Cardiac muscle cell (in vitro differentiated cells and primary cell): Measurements from ENCODE around the gene ATP6V0A1. TPM values are rescaled to one million over a fixed set of nuclear protein-coding genes. Genes with fewer than 3 reads are reported as not detected.

Experiments
- DNase-seq, 2 donors: peaks; one replicate each; pipeline versions ENCODE4 v3.0.0 to v3.0.0-alpha.2; 2010 to 2017; ENCODE audit warnings: low read depth in 1 of 2, low spot score in 1 of 2
- H3K27ac ChIP-seq: fragments of 200-600 bp; sonication (generic); 2 replicates; pipeline ENCODE4 v1.5.1; 2016
- H3K27me3 ChIP-seq: fragments of 200-600 bp; sonication (generic); 2 replicates; pipeline ENCODE4 v1.6.0; 2016; ENCODE audit warnings: control low read depth
- H3K36me3 ChIP-seq: fragments of 200-600 bp; sonication (generic); 2 replicates; pipeline ENCODE4 v1.5.1; 2016; ENCODE audit warnings: control low read depth
- H3K4me1 ChIP-seq: fragments of 200-600 bp; sonication (generic); 2 replicates; pipeline ENCODE4 v1.8.1; 2017; ENCODE audit warnings: low read depth, mild to moderate bottlenecking, mixed run types
- H3K4me3 ChIP-seq: fragments of 200-600 bp; sonication (generic); 2 replicates; pipeline ENCODE4 v1.5.1; 2016; ENCODE audit warnings: mild to moderate bottlenecking
- H3K9me3 ChIP-seq: fragments of 200-600 bp; sonication (generic); 2 replicates; pipeline ENCODE4 v1.5.1; 2017; ENCODE audit warnings: low read depth, mild to moderate bottlenecking, control low read depth
- CTCF ChIP-seq: IDR thresholded peaks from 2 replicates; pipeline ENCODE4 v1.5.1; 2012; ENCODE audit warnings: low read depth, mild to moderate bottlenecking, low read length
- polyA plus RNA-seq: library from polyadenylated mRNA; unstranded; fragments of >200 nt; fragmentation: Nextera tagmentation; extraction: Ambion mirVana; gene quantifications from 2 replicates; pipeline ENCODE4 v1.2.1, GENCODE V29; 2016
- total RNA-seq: library from RNA; depleted of rRNA; stranded (reverse); fragments of >200 nt; gene quantifications from 2 replicates; pipeline ENCODE4 v1.2.3, GENCODE V29; 2016

The ATP6V0A1 gene
- total and polyA plus RNA-seq, 2 experiments from 2014 or later: 44.6 to 50.8 TPM

- TF ChIP-seq CTCF: peak; percentile 4
- Histone ChIP-seq H3K27me3 (no peaks in the 10 kb centered on the region), H3K4me3 (peak overlapping the region; percentile 67), H3K27ac (peak overlapping the region; percentile 82), H3K4me1 (peaks cover 12% of the 10 kb centered on the region), H3K9me3 (no peaks in the 10 kb centered on the region), H3K36me3 (peaks cover 4% of the 10 kb centered on the region)
- peak; percentile 40 to 58 for DNase-seq
Measured at GRCh38 chr17:42562388-42563142, 103.9 kb downstream of the ATP6V0A1 start.

GRCh38 chr17:42563143-42563509 lies 104.4 kb downstream of the ATP6V0A1 start:
- no peak for DNase-seq
- TF ChIP-seq CTCF: no peak
- Histone ChIP-seq H3K4me1 (peaks cover 12% of the 10 kb centered on the region), H3K9me3 (no peaks in the 10 kb centered on the region), H3K36me3 (peaks cover 4% of the 10 kb centered on the region), H3K27me3 (no peaks in the 10 kb centered on the region), H3K27ac (peak overlapping the region; percentile 82), H3K4me3 (peak overlapping the region; percentile 67)

DNA sequence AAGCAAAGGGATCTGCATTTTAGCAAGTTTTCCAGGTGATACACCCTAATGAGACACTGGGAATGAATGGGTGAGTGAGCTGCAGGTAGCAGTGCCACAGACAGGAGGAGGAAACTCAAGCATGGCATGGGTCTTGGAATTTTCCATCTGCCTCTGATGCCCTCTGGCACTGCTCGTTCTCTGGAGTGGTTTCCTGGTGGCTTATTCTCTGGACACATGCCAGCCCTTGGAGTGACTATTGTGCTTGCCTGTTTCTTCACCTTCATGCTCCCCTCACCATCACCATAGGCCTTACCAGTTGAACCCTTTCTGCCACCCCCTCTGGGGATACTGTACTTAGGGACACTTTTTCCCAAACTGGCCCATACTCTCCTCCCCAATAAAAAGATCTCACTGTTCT lies 104.9 kb downstream of the ATP6V0A1 start:
- Histone ChIP-seq H3K4me1 (peaks cover 12% of the 10 kb centered on the region), H3K27me3 (no peaks in the 10 kb centered on the region), H3K4me3 (peak overlapping the region; percentile 67), H3K36me3 (peaks cover 4% of the 10 kb centered on the region), H3K27ac (no peak overlapping the region), H3K9me3 (no peaks in the 10 kb centered on the region)
- DNase-seq: no peak
- no peak for TF ChIP-seq CTCF

DNA sequence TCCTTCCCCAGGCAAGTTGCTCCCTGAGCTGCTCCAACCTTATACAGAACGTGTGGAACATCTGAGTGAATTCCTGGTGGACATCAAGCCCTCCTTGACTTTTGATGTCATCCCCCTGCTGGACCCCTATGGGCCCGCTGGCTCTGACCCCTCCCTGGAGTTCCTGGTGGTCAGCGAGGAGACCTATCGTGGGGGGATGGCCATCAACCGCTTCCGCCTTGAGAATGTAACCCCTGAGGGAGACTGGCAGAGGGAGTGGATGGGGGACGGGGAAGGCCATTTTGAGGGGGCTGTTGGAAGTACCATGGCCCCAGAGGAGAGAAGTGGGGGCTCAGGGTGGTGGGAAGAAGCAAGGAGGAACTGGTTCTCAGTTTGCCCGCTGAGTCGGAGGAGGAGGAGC lies 105.3 kb downstream of the ATP6V0A1 start:
- Histone ChIP-seq H3K27me3 (no peaks in the 10 kb centered on the region), H3K9me3 (no peaks in the 10 kb centered on the region), H3K4me3 (no peak overlapping the region), H3K36me3 (peaks cover 8% of the 10 kb centered on the region), H3K4me1 (peaks cover 12% of the 10 kb centered on the region), H3K27ac (no peak overlapping the region)
- no peak for TF ChIP-seq CTCF
- DNase-seq: no peak

DNA sequence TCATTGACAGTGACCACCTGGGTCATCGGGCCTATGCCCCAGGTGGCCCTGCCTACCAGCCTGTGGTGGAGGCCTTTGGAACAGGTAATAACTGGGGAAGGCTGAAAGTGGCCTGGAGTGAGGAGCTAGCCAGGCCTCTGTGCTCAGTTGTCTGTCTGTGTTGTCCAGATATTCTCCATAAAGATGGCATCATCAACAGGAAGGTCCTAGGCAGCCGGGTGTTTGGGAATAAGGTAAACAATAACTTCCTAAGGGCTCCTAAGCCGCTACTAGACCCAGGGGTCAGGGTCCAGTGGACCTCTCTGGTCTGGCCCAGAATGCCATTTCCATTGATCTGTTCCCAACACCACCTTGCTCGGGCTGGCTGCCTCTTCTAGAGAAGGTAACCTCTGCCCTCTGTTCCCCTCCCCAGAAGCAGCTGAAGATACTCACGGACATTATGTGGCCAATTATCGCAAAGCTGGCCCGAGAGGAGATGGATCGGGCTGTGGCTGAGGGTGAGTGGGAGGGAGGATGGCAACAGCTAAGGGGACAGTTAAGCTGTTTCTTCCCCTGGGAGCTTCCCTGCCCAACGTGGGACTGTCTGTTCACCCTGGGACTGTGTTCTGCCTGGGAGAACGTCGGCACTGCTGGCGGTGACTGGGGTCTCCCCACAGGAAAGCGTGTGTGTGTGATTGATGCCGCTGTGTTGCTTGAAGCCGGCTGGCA lies 106.3 kb downstream of the ATP6V0A1 start:
- Histone ChIP-seq H3K4me1 (peaks cover 12% of the 10 kb centered on the region), H3K36me3 (peaks cover 16% of the 10 kb centered on the region)
- DNase-seq: no peak

More for the DNA sequence above, 106.3 kb downstream of the ATP6V0A1 start:
- H3K9me3 ChIP-seq: no peaks in the 10 kb centered on the region
- no peak overlapping the region for H3K27ac ChIP-seq
- no peak overlapping the region for H3K4me3 ChIP-seq
- TF ChIP-seq CTCF: no peak
- H3K27me3 ChIP-seq: no peaks in the 10 kb centered on the region
